GM21619 (cell line): Measurements from ENCODE around the gene PKD1L1.
"Not testable (repeated sequence)": the region's sequence is repeated elsewhere in the genome, so short reads cannot be mapped to it uniquely, and the experiment has no call there.

ENCODE experiments used
- ATAC-seq: cut with Tn5 transposase; IDR thresholded peaks from one replicate; pipeline ENCODE4 v1.9.1; 2021; ENCODE audit not compliant: unreplicated experiment

Gene PKD1L1

GRCh38 chr7:47939425-47940036, 8.7 kb downstream of the PKD1L1 start:
- no peak for ATAC-seq

GRCh38 chr7:47938574-47939165, 9.6 kb downstream of the PKD1L1 start:
- ATAC-seq = no peak

GRCh38 chr7:47937711-47938573, 10.3 kb downstream of the PKD1L1 start:
- ATAC-seq = peak; percentile 49

- peak; percentile 93 for ATAC-seq
These were observed 11.1 kb downstream of the PKD1L1 start for GRCh38 chr7:47937065-47937687.

GRCh38 chr7:47936323-47936722, 11.9 kb downstream of the PKD1L1 start:
- ATAC-seq = no peak

- ATAC-seq = no peak
These were observed 12.9 kb downstream of the PKD1L1 start for GRCh38 chr7:47935336-47935735.

- no peak for ATAC-seq
These were observed 13.4 kb downstream of the PKD1L1 start for GRCh38 chr7:47934831-47935230.

GRCh38 chr7:47933215-47933614, 15.1 kb downstream of the PKD1L1 start:
- ATAC-seq = no peak

- no peak for ATAC-seq
These were observed 15.7 kb downstream of the PKD1L1 start for GRCh38 chr7:47932466-47933037.

- no peak for ATAC-seq
These were observed 16.2 kb downstream of the PKD1L1 start for GRCh38 chr7:47932016-47932415.

- ATAC-seq = no peak
These were observed 17.0 kb downstream of the PKD1L1 start for GRCh38 chr7:47931005-47932004.

- no peak for ATAC-seq
These were observed 24.0 kb downstream of the PKD1L1 start for GRCh38 chr7:47924266-47924665.

GRCh38 chr7:47923081-47923875, 25.0 kb downstream of the PKD1L1 start:
- ATAC-seq = not testable (repeated sequence)

GRCh38 chr7:47916514-47916913, 31.8 kb downstream of the PKD1L1 start:
- not testable (repeated sequence) for ATAC-seq

GRCh38 chr7:47915616-47915976, 32.7 kb downstream of the PKD1L1 start:
- ATAC-seq = no peak

- no peak for ATAC-seq
These were observed 33.3 kb downstream of the PKD1L1 start for GRCh38 chr7:47914717-47915615.

- no peak for ATAC-seq
These were observed 35.9 kb downstream of the PKD1L1 start for GRCh38 chr7:47912332-47912731.

GRCh38 chr7:47908720-47909119, 39.5 kb downstream of the PKD1L1 start:
- no peak for ATAC-seq
